Germinal center (tissue), 1 donor: ENCODE results near the gene PCMTD2.
"Not testable (repeated sequence)": the region's sequence is repeated elsewhere in the genome, so short reads cannot be mapped to it uniquely, and the experiment has no call there.

Experiments
- DNase-seq: peaks from one replicate; pipeline ENCODE4 v3.0.0; 2012; ENCODE audit warnings: mixed read lengths, low spot score

Gene PCMTD2

DNA sequence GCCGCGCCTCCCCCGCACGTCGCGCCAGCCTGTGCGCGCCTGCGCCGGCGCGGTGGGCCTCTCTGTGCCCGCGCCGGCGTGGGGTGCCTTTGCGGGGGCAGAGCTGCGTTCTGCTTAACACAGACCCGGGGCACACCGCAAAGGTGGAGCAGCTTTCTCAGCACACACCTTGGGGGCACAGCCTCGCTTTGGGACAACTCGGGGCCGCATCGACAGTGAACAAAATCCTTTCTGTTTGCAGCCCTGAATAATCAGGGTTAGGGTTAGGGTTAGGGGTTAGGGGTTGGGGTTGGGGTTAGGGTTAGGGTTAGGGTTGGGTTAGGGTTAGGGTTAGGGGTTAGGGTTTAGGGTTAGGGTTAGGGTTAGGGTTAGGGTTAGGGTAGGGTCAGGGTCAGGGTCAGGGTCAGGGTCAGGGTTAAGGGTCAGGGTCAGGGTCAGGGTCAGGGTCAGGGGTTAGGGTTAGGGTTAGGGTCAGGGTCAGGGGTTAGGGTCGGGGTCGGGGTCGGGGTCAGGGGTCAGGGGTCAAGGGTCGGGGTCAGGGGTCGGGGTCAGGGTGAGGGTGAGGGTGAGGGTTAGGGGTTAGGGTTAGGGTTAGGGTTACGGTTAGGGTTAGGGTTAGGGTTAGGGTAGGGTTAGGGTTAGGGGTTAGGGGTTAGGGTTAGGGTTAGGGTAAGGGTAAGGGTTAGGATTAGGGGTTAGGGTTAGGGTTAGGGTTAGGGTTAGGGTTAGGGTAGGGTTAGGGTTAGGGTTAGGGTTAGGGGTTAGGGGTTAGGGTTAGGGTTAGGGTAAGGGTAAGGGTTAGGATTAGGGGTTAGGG lies 31.1 kb downstream of the PCMTD2 start:
- not testable (repeated sequence) for DNase-seq

DNA sequence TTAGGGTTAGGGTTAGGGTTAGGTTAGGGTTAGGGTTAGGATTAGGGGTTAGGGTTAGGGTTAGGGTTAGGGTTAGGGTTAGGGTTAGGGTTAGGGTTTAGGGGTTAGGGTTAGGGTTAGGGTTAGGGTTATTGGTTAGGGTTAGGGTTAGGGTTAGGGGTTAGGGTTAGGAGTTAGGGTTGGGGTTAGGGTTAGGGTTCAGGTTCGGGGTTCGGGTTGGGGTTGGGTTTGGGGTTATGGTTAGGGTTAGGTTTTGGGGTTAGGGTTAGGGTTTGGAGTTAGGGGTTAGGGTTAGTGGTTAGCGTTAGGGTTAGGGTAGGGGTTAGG lies 31.7 kb downstream of the PCMTD2 start:
- not testable (repeated sequence) for DNase-seq

- not testable (repeated sequence) for DNase-seq
Measured at GRCh38 chr20:64292167-64292566, 36.6 kb downstream of the PCMTD2 start.

- not testable (repeated sequence) for DNase-seq
Measured at GRCh38 chr20:64303086-64303485, 47.5 kb downstream of the PCMTD2 start.

- DNase-seq = not testable (repeated sequence)
Measured at GRCh38 chr20:64313761-64314160, 58.2 kb downstream of the PCMTD2 start.

GRCh38 chr20:64315381-64315780 lies 59.8 kb downstream of the PCMTD2 start:
- not testable (repeated sequence) for DNase-seq

- not testable (repeated sequence) for DNase-seq
Measured at GRCh38 chr20:64315884-64316283, 60.3 kb downstream of the PCMTD2 start.

GRCh38 chr20:64316415-64317083 lies 61.0 kb downstream of the PCMTD2 start:
- DNase-seq = not testable (repeated sequence)

GRCh38 chr20:64317331-64317730 lies 61.8 kb downstream of the PCMTD2 start:
- not testable (repeated sequence) for DNase-seq

- DNase-seq = not testable (repeated sequence)
Measured at GRCh38 chr20:64318056-64318455, 62.5 kb downstream of the PCMTD2 start.

GRCh38 chr20:64322031-64322789 lies 66.7 kb downstream of the PCMTD2 start:
- not testable (repeated sequence) for DNase-seq
